ENCODE data around the gene PLPP2.
"Not testable (repeated sequence)": the region's sequence is repeated elsewhere in the genome, so short reads cannot be mapped to it uniquely, and the experiment has no call there.

PLPP2 gene

DNA sequence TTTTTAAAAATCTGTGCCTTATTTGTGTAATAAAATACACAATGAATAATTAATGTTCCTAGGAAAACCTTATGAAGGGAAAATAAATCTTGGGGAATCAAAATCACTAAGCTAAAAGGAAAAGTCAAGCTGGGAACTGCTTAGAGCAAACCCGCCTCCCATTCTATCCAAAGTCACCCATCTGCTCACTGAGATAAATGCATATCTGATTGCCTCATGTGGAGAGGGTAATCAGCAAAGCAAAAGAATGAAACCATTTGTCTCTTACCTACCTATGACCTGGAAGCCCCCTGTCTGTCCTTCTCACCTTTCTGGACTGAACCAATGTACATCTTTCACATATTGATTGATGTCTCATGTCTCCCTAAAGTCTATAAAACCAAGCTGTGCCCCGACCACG is 34.4 kb downstream of the PLPP2 start:
- DNase-seq: not testable (repeated sequence)

DNA sequence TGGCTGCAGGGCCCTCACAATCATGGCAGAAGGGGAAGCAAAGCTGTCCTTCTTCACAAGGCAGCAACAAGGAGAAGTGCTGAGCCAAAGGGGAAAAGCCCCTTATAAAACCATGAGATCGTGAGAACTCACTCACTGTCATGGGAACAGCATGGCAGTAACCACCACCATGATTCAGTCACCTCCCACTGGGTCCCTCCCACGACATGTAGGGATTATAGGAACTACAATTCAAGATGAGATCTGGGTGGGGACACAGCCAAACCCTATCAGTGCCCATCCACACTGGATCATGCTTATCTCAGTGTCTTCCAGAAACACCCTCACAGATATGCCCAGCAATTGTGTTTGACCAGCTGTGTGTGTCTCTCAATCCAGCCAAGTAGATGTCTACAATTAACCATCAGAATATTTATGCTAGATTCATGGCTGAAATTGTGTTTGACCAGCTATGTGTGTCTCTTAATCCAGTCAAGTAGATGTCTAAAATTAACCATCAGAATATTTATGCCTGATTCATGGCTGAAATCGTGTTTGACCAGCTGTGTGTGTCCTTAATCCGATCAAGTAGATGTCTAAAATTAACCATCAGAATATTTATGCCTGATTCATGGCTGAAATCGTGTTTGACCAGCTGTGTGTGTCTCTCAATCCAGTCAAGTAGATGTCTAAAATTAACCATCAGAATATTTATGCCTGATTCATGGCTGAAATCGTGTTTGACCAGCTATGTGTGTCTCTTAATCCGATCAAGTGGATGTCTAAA is 38.6 kb downstream of the PLPP2 start:
- DNase-seq: not testable (repeated sequence)

DNA sequence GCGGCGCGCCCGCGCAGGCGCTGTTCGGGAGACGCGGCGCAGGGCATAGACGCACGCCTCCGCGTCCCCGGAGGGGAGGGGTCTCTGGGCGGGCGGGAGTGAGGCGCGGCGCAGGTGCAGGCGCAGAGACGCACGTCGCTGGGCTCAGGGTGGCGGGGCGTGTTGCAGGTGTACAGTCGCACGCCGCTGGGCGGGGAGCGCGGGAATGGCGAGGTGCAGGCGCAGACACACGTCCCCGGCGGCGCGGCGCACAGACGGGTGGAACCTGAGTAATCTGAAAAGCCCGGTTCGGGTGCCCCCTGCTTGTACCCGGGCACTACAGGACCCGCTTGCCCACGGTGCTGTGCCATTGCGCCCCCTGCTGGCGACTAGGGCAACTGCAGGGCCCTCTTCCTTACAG is 44.7 kb downstream of the PLPP2 start:
- DNase-seq: no peak

DNA sequence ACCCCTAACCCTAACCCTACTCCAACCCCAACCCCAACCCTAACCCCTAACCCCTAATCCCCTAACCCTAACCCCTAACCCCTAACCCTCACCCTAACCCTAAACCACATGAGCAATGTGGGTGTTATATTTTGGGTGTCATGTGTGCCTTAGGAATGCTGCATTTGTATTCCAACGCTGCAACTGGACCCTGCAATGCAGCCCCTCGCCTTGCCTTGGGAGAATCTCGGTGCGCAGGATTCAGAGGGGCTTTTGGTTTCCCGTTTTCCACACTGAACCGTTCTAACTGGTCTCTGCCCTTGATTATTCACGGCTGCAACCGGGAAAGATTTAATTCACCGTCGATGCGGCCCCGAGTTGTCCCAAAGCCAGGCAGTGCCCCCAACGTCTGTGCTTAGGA is 45.3 kb downstream of the PLPP2 start:
- DNase-seq: not testable (repeated sequence)

DNA sequence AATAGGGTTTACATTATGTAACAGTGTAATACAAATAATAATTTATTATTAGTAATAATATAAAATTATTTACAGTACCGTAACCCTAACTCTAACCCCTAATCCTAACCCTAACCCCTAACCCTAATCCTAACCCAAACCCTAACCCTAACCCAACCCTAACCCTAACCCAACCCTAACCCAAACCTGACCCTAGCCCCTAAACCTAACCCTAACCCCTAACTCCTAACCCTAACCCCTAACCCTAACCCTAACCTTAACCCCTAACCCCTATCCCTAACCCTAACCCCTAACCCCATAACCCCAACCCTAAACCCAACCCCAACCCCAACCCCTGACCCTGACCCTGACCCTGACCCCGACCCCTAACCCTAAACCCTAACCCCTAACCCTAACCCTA is 45.7 kb downstream of the PLPP2 start:
- DNase-seq: no peak

Data from CD4-positive, alpha-beta T cell treated with Interleukin-12 subunit alpha and Interleukin-12 subunit beta, for 1 hour (primary cell).